Stimulated activated CD8-positive, alpha-beta memory T cell treated with anti-CD3 and anti-CD28 coated beads, Interleukin-15, amount 100 ng/mL, for 1 hour (primary cell): Measurements from ENCODE around the gene MTMR2.
"Not testable (repeated sequence)": the region's sequence is repeated elsewhere in the genome, so short reads cannot be mapped to it uniquely, and the experiment has no call there.

ENCODE experiments used
- DNase-seq: peaks from one replicate; pipeline ENCODE4 v3.0.0-alpha.2; 2020; ENCODE audit warnings: low read depth

The MTMR2 gene

DNA sequence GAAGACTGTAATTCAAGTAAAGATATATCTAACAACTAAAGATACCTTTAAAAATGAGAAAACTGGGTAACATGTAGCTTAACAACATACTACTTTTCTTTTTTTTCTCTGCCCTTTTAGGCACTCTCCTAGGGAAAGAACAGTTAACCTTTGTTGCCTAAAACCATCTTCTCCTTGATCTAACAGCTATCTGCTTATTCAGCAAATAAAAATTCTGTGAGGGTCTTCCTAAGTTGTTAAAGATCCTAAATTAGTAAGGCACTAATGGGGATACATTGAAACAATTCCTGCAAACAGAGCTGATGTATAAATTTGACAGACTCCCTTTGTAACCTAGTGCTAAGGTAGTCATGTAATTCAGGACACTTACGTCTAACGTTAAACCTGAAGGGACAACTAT lies 39.1 kb downstream of the MTMR2 start:
- no peak for DNase-seq

- no peak for DNase-seq
Observed at GRCh38 chr11:95884376-95884775, 39.5 kb downstream of the MTMR2 start.

GRCh38 chr11:95883381-95883780 lies 40.5 kb downstream of the MTMR2 start:
- no peak for DNase-seq

GRCh38 chr11:95877291-95877690 lies 46.6 kb downstream of the MTMR2 start:
- no peak for DNase-seq

- DNase-seq = not testable (repeated sequence)
Observed at GRCh38 chr11:95870877-95871276, 53.0 kb downstream of the MTMR2 start.

DNA sequence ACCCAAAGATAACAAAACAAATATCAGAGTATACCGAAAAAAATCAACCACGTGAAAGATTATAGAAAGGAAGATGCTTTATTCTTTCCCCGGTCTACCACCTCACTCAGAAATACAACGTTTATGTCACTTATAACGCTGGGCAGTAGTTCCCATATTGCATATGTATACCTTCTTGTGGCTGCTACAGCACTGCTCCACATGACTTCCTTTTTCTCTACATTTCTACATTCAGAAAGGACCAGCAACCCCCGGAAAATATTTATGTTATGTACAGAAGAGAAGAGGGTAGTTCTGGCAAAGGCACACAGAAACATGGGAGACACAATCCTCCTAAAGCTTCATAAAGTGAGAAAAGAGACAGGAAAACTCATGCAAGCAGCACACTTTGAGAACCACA lies 56.8 kb downstream of the MTMR2 start:
- no peak for DNase-seq

- DNase-seq = no peak
Observed at GRCh38 chr11:95863486-95864140, 60.3 kb downstream of the MTMR2 start.

DNA sequence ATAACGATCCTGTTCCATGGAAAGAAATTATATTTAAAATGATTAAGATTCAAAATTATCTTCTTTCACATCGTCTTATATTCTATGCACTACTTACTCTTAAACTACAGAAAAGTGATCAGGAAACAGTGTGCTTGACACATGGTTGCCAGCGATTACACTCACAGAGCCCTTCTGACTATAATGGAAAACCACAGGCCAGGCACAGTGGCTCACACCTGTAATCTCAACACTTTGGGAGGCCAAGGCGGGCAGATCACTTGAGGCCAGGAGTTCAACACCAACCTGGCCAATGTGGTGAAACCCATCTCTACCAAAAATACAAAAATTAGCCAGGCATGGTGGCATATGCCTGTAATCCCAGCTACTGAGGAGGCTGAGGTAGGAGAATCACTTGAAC lies 63.9 kb downstream of the MTMR2 start:
- not testable (repeated sequence) for DNase-seq

DNA sequence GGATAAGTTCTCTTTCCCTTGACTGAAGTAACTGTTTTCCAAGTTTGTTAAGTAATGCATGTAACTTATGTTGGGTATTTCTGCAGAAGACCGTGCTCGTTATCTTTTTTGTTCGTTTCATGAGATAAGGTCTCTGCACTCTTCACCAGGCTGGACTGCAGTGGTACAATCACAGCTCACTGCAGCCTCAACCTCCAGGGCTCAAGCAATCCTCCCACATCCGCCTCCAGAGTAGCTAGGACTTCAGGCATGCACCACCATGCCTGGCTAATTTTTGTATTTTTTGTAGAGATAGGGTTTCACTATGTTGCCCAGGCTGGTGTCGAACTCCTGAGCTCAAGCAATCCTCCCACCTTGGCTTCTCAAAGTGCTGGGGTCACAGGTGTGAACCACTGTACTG lies 69.5 kb downstream of the MTMR2 start:
- not testable (repeated sequence) for DNase-seq

- no peak for DNase-seq
Observed at GRCh38 chr11:95853862-95854261, 70.0 kb downstream of the MTMR2 start.

- no peak for DNase-seq
Observed at GRCh38 chr11:95853138-95853537, 70.8 kb downstream of the MTMR2 start.

DNA sequence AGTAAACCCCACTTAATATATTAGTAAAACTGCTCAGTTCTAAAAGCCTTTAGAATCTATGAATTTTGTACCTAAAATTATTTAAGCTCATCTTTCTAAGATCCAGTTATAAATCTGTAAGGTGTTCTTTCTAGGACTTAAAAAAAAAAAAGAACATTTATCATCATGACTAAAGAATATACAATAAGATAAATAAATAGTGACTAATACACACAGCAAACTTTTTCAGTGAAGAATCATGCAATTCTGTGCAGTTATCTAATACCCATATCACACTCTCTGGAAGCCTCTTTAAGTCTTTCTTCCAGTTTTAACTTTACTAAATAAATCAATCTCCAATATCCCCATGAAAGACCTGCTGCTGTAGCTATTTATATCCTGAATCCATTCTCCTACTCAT lies 73.8 kb downstream of the MTMR2 start:
- no peak for DNase-seq

GRCh38 chr11:95849087-95849825 lies 74.7 kb downstream of the MTMR2 start:
- no peak for DNase-seq

DNA sequence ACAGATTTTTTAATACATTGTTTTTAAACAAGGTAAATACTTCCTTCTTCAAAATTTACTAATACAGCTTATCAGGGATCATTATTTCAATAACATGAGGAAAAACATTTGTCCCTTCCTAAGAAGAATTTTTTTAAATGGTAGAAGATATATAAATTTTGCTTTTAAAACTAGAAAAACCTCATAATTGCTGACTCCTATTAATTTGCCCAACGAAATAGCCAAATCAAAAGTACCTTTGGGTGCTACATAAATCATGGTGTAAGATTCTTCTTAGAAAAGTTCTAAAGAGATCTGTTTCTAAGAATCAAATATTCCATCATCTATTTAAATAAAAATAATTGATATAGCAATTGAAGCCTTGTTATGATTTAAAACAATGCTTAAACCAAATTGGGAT lies 78.7 kb downstream of the MTMR2 start:
- no peak for DNase-seq

- peak; percentile 27 for DNase-seq
Observed at GRCh38 chr11:95835768-95836488, 88.0 kb downstream of the MTMR2 start.

DNA sequence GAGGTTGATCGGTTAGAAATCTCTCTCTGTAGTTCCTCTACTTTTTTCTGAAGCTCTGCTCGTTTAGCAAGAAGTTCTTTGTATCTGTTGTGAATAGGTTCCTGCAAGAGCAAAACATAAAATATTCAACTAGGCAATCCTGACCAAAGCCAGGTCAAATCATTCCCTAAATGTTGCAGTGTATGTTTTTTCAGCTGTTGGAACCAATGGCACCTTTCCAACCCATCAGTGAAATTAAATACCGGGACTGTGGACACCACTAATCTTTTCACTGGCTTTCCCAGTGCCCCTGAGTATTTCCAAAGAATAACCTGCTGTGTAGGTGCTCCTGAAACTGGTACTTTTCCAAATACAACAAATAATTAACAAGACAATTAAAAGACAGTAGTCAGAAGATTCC lies 88.6 kb downstream of the MTMR2 start:
- no peak for DNase-seq

DNA sequence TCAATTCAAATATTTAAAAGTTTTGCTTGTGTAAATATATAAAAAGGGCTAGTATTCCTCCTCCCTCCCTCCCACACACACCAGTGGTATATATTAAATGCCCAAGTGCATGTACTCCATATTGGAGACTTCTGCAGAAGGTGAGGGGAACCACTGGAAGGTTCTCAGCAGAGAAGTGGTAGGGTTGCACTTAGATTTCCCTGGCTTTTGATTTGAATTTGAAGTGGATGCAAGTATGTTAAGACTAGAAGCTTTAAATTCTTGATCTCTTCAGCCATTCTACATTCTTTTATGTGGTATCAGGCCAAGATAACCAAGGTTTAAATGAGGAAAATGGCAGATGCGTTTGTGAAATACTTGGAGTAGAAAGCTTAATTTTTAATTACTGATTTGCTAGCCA lies 90.5 kb downstream of the MTMR2 start:
- no peak for DNase-seq

- no peak for DNase-seq
Observed at GRCh38 chr11:95832763-95833162, 91.1 kb downstream of the MTMR2 start.

GRCh38 chr11:95831198-95831883 lies 92.6 kb downstream of the MTMR2 start:
- no peak for DNase-seq

DNA sequence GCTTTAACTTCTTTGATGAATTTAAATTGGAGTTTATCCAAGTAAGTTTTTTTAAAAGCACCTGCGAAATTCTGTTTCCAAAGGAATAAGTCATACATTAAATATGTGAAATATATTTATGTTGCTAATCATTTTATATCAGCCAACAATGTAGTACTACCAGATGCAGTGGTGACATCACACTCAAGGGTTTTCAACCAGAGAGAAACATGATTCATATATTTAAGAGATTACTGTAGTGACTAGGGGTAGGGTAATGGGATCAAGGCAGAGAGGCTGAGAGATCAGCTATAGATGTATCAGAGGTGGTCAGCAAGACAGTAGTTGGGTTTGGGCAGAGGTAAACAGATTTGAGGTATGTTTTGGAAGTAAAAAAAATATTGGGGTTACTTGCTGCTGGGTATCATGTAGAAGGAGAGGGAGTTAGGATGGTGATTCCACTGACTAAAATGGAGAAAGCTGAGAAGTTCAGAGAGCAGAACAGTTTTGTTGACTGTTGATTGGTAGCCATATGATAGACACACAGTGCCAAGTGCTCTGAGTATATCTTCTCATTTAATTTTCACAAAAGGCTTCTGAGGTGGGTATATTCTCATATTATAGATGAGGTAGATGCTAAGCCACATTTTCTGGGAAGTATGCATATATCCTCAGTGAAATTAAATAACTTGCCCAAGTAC lies 94.2 kb downstream of the MTMR2 start:
- DNase-seq = no peak

DNA sequence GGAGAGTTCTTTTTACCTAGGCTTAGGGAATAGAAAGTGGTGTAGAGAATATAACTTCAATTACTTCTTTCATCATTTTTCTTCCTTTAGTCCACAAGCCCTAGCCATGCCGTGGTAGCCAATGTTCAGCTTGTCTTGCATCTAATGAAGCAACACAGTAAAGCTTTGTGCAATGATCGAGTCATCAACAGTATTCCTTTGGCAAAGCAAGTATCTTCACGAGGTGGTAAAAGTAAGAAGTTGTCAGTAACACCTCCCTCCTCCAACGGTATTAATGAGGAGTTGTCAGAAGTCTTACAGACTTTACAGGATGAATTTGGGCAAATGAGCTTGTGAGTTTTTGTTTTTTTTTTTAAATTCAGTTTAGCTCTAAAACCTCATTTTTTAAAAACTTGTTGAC lies 96.2 kb downstream of the MTMR2 start:
- no peak for DNase-seq

GRCh38 chr11:95821640-95822039 lies 102.3 kb downstream of the MTMR2 start:
- no peak for DNase-seq
